Endometrial microvascular endothelial cells (primary cell): Measurements from ENCODE around the gene EEA1. TPM values are rescaled to one million over a fixed set of nuclear protein-coding genes. Genes with fewer than 3 reads are reported as not detected.
"Not testable (repeated sequence)": the region's sequence is repeated elsewhere in the genome, so short reads cannot be mapped to it uniquely, and the experiment has no call there.

ENCODE experiments used
- in situ Hi-C: cut with HindIII; loops from 2 replicates; pipeline ENCODE4 v1.10.0; 2017; ENCODE audit warnings: low sequenced_read_pairs, low pct_unique_long_range_greater_than_20kb; ENCODE audit errors: inconsistent ontology term
- total RNA-seq: library from RNA; depleted of rRNA; stranded (reverse); fragments of >200 nt; gene quantifications from one replicate; pipeline ENCODE4 v1.2.3, GENCODE V29; 2015; ENCODE audit errors: inconsistent ontology term

The EEA1 gene
- total RNA-seq, 1 donor from 2014 or later = 14.1 TPM

DNA sequence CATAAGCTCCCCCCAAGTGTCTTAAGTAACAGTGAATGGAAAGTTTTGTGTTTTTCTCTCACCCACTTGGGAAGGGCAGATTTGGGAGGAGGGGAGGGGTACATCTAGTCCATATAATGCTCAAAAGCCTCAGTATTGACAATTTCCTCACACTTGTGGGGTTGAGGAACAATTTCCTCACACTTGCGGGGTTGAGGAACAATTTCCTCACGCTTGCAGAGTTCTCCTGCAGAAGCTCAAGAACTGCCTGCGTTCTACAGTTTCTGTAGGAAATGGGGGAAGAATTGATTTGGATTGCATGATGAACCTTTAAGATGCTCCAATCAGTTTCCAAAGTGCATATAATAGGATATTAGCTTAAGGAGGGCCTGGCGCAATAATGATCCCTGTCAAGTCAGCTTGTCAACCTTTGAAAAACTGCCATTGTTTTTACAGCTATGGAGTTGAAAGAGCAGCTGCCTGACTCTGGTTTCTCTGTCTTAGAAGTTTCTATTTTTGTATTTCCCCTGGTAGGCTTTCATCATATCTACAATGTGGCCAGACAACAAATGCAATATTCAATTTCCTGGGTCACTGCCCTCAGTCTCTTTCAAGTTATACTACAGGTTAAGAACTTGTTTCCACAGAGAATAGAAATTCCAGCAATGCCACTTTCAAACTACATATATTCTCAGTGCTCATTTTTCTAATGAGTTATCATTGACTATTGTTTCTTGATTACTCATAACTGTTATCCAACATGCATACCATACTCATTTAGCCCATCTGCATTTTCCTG, 159.8 kb downstream of the EEA1 start:
- in situ Hi-C loops = no loop called here

DNA sequence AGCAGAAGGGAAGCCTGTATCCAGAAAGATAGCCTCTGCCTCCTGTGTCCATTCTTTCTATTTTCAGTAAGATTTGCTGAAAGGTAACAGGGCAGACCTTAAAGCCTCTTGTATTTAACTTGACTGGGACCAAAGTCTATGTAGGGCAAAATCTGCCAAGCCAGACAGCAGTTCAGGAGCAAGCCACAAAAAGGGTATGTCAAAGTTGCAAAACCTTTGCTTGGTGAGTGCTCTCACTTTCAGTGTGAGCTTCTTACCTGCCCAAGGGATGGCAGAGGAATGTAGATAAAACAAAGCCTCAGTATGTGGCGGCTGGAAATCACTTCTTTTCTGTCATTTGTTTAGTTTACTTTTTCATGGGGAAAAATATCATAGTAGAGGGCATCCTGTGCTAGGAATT, 163.2 kb downstream of the EEA1 start:
- in situ Hi-C loops = no loop called here

DNA sequence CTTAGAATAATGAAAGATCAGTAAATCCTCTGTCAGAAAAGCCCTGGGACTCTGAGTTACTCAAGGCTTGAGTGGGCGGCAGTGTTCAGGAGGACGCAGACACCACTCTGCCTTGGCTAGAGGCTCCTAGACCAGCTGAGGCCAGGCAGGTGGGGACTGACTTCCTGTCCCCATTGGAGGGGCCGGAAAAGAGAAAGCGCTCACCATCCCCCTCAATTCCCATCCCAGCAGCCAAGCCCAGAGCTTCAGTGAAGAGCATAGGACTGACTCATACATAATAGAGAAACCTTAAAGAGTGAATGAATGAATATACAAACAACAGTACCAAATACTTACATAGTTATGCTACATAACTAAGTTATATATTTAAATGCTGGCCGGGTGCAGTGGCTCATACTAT, 164.3 kb downstream of the EEA1 start:
- in situ Hi-C loops = no loop called here

DNA sequence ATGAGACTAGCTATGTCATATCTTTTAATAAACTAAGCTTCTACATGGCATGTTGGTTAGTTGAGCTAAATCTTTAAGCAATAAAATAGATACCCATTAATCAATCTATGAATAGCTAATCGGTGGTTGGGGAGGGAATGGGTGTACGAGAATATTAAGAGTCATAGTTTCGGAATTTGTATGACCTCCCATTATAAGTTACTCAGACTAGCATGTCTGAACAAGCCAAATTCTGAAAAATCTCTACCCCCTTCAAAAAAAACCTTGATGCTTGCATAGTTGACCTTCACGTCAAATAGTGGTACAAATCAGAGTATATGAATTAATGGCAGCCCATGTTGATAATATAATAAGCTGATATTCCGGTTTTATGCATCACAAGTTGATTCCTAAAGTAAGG, 166.3 kb downstream of the EEA1 start:
- in situ Hi-C loops = no loop called here

DNA sequence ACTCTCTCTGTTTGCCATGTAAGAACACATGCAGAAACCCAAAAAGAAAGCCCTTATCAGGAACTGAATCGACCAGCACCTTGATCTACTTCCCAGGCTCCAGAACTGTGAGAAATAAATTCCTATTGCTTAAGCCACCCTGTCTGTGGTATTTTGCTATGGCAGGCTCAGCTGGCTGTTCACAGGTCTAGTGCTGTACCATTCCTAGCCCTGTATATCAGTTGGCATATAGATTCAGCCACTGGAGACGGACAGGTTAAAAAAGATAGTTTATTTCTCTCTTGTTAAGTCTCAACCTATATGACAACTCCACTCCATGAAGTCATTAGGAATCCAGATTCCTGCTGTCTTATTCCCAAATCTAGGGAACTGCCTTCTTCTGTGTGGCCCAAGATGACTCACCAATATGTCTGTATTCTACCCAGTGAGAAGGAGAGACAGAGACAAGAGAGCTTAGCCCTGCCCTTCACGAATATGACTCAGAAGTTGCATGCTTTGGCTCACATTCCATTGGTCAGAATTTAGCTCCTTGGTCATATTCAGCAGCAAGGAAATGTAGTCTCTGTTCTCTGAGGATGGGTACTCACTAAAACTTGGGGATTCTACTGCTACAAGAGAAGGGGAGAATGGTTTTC, 169.3 kb downstream of the EEA1 start:
- in situ Hi-C loops = no loop called here

DNA sequence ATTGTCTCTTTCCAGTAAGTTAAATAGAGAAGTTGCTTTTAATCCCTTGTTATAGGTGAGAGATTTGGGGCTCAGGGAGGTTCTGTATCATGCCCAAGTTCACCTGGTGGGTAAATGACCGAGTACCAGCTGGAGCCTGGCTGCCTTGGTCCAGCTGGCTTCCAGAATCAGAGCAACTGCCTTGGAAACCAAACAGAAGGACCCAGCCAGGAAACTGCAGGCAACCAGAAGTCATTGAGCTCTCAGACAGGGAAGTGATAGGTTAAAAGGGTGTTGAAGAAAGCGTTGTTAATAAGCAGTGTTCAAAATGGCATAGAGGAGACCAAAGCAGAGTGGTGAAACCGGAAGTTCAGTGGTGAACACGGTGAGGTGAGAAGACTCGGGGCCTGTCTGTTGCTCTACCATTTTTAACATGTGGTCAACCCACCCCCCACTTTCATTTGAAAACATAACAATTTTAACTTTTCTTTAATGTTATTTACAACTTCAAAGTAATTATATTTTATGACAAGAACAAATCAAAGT, 171.4 kb downstream of the EEA1 start:
- in situ Hi-C loops = no loop called here

DNA sequence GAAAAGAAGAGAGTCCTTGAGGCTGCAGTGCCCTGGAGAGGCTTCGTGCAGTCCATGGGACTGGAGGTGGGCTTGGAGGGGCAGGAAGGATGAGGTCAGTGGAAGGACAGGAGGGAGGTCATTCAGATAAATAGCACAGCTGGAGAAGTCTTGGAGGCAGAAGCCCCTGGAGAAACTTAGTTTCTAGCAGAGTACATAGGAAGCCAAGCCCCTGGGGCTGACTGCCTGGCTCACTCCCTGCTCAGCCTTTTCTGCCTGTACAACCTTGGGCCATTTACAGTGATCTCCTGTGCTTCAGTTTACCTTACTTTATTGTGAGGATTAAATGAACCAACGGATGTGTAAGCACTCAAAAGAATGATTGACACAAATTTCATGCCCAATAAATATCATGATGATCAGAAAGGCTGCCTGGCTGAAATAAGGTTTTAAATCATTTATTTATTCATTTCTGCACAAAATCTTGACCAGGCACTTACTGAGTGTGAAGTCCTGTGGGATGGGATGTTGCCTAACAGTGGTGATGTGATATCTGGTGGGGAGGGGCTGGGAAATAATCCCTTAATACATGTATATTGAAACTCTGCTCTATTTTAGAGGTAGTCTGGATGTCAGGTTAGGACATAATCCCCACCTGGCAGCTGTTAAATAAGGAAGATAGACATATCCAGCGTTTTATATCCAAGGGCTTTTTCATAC, 172.0 kb downstream of the EEA1 start:
- in situ Hi-C loops = no loop called here

DNA sequence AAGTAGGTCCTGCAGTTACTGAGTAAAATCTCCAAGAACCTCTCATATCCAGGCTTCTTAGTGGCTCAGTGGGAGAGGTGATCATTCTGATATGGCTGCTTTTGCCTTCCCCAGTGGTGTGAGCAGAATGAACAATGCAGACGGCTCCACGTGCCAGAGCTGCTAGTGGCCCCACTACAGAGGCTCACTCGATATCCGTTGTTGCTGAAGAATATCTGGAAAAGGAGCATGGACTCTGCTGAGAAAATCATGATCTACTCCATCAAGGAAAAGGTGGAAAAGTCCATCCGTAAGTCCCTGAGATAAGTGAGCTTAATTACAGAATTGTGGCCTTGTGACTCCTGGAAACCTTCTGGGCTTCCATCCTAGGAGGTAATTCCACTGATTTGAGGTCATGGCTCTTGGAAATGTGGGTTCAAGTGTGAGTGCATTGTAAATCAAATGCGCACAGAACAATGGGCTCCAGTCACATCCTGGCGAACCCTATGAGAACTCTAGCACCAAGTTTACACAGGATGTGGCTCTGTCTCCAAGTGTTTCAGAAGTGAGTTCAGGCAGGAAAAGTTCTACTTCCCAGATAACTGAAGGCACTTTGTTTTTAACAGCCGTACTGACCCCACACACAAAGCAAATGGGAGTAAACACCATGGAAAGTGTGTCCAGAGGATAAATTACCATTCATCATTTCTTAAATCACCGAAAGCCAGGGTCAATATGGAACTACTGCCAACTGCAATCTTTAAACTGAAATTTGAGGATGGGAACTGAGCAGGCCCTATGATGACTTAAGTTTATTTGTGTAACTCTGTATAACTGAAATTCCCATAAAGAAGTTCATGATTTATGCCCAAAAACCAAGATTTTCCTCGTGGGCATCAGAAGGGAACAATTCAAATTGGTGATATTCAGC, 174.9 kb downstream of the EEA1 start:
- in situ Hi-C loops = no loop called here

DNA sequence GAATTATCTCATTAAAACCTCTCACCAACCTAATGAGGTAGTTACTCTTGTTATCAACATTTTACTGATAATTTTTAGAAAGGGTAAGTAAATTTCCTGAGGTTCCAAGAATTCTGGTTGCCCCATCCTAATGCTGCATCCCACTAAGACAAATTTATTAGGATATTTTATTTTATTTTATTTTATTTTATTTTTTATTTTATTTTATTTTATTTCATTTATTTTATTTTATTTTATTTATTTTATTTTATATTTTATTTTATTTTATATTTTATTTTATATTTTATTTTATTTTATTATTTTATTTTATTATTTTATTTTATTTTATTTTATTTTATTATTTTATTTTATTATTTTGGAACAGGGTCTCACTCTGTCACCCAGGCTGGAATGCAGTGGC, 179.4 kb downstream of the EEA1 start:
- in situ Hi-C loops = not testable (repeated sequence)

DNA sequence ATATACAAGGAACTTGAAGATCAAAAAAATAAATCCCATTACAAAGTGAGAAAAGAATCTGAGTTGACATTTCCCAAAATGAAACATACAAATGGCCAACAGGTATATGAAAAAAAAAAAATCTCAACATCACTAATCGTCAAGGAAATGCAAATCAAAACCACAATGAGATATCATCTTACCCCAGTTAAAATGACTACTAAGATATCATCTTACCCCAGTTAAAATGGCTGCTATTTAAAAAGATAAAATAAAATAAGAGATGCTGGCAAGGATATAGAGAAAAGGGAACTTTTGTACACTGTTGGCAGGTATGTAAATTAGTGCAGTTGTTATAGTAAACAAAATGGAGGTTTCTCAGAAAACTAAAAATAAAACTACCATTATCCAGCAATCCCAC, 181.9 kb downstream of the EEA1 start:
- in situ Hi-C loops = no loop called here

DNA sequence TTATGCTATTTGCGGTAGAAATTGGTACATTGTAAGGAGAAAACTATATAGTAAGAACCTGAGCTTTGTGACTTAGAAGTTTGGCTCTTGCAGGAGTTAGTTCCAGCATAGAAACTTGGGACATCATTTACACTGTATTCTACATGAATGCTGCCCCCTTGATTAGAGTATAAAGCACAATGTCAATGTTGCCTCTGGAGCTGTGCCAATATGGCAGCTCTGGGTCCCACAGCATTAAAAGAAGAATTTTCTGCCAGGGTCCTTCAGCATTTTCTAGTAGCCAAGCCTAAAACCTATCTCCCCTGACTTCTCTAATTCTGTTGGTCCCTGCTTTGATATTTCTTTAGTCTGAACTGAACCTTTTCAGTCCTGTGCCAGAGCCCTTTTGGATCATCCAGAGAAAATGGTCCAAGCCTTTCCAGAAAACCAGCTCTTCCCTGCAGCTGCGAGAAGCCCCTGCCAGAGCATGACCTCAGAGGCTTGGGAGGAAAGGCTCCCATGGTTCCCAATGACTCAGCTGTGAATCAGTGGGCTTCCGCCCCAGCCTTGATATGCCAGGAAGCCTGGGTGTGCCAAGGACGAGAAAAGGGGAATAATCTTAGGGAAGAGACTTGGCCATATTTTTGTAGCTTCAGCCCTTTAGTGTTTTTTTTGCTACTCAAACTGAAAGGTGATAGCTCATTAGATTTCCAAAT, 183.1 kb downstream of the EEA1 start:
- in situ Hi-C loops = no loop called here

DNA sequence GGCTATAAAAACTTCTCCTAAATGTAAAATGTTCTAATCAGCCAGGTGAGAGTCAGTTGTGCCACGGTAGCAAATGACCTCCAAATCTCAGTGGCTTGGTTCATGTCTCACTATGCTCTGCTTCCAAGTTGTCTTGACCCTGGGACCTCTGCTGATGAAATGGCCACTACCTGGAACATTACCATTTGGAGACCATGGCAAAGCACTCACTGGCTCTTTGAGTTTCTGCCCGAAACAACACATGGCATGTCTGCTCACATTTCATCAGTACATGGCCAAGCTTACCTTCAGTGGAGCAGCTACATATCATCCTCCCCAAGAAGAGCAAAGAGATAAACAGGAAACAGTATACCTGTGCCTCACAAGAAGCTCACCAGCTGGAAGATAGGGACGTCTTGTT, 186.1 kb downstream of the EEA1 start:
- in situ Hi-C loops = no loop called here

DNA sequence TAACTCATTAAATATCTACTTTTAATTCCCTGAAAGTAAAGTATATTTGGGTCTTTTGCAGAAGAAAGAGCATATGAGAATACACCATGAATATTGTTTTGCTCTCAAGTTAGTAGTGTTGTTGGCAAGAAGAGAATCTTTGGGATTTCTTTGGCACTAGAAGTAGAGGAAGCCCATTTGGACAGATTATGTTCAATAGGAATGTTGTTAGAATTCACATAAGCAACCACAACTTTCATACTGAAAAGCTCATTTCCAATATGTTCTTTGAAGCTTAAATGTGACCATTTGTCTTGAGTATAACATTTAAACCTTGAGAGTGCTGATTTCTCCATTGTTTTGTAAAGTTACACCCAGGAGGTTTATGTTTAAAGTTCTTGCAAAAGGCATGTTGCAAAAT, 188.7 kb downstream of the EEA1 start:
- in situ Hi-C loops = no loop called here

DNA sequence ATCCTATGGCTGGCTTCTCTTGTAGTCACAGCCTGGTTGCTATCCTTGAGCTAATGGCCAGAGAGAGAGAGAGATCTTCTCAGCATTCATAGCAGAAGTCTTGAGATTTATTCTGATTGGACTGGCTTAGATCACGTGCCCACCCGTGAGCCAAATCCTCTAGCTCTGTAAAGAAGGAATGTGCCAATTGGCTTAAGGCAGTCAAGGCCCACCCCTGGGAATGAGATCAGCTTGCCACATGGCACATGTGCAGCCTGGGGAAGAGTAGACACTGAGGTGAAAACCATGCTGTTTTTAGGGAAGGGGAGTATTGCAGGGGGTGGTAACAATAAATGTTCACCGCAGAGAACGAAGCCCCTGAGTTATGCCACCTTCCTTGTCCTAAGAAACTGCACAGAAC, 190.0 kb downstream of the EEA1 start:
- in situ Hi-C loops = no loop called here

DNA sequence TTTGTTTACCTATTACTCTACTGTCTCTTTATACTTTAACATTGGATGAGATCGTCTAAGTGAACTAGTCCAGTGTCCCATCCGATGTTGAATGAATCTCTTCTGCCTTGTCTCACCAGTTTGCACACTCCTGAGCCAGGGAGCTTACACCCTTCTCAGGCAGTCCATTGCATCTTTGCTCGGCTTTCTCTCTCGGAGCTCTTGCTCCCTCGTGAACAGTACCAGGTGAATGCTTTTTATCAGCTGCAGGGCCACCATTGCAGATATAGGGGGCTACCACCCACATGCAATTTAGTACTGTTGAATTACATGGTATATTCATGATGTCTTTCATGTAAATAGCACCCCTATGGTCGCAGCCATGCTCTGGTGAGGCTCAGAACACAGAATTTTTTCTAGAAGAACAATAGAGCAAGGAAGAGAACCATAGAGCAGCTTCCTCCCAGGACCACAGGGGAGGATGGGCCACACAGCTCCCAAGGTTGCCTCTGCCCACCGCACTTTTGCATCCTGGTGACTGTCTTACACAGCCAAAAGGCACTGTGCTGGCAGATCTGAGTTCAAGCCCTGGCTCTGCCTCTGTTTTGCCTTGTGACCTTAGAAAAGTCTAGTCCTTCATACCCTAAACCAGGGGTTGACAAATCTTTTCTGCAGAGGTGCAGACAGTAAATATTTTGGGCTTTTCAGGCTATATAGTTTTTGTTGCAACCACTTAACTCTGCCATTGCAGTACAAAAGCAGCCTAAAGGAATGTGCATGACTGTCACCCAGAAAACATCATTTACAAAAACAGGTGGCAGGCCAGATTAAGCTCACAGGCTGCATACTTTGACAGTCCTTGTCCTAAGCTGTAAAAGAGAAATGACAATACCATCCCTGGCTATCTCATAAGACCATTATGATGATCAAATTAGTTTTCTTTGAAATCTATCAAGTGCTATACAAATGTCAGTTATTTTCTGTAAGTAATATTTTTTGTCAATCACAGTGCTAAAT, 190.9 kb downstream of the EEA1 start:
- in situ Hi-C loops = no loop called here

DNA sequence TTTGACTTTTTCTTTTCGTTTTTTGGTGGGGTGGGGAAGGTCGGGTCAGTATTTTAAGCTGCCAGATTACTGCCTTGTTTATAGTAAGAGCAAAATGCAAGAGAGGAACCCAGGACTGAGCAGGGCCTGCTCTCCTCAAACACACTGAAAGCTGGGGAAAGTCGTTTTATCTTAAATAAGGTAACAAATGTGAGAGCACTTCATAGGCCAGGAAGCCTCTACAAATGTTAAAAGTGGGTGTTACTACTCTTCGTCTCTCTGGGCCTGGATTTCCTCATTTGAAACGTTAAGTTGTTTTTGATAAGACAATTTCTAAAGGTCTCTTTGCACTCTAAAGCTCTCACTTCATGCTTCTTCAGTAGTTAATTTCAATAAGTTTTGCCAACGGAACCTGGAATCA, 192.5 kb downstream of the EEA1 start:
- in situ Hi-C loops = no loop called here

DNA sequence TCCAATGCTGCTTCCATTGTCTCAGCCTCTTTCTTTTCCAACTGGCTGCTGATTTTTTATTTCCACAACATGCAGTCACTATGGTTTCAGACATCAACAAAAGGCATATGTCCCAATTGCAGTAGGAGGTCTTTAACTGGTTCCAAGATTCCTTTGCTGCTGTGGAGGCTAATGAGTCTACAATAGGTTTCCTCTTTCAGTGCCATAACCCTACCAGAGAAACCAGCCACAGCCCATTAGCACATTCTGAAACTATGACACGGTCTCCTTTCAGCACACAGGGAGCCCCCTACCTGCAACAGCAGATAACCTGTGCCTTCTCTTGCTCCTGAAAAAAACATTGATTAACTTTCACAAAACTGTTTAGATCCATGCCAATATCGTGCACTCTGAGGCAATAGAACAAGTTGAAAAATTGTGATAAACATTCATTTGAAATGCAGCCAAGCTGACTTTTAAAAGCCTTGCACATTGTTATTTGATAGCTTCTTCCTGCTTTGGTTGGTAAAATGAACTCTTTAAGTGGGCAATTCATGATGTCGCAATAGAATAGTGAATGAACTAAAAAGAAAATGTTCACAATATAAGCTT, 193.9 kb downstream of the EEA1 start:
- in situ Hi-C loops = no loop called here
